Hepatocyte (in vitro differentiated cells): ENCODE measurements around the gene GATA2.

Experiments
- EZH2 ChIP-seq: fragments of 200-600 bp; sonication (generic); IDR thresholded peaks from 2 replicates; pipeline ENCODE4 v1.6.1; 2016; ENCODE audit warnings: antibody characterized with exemption, mild to moderate bottlenecking, borderline replicate concordance
- EZH2phosphoT487 ChIP-seq: fragments of 200-600 bp; sonication (generic); IDR thresholded peaks from one replicate; pipeline ENCODE4 v1.6.1; 2018; ENCODE audit warnings: antibody characterized with exemption, mild to moderate bottlenecking, low read depth, moderate library complexity; ENCODE audit not compliant: unreplicated experiment, severe bottlenecking
- TF ChIP-seq, protein P1 (sequence below): fragments of 200-600 bp; sonication (generic); IDR thresholded peaks from 2 replicates; pipeline ENCODE4 v1.5.1; 2016; ENCODE audit warnings: antibody characterized with exemption, mild to moderate bottlenecking; ENCODE audit not compliant: poor library complexity

GRCh38 chr3:128456776-128457715, 36.0 kb downstream of the GATA2 start:
- no peak for TF ChIP-seq EZH2phosphoT487
- TF ChIP-seq, protein P1, sequence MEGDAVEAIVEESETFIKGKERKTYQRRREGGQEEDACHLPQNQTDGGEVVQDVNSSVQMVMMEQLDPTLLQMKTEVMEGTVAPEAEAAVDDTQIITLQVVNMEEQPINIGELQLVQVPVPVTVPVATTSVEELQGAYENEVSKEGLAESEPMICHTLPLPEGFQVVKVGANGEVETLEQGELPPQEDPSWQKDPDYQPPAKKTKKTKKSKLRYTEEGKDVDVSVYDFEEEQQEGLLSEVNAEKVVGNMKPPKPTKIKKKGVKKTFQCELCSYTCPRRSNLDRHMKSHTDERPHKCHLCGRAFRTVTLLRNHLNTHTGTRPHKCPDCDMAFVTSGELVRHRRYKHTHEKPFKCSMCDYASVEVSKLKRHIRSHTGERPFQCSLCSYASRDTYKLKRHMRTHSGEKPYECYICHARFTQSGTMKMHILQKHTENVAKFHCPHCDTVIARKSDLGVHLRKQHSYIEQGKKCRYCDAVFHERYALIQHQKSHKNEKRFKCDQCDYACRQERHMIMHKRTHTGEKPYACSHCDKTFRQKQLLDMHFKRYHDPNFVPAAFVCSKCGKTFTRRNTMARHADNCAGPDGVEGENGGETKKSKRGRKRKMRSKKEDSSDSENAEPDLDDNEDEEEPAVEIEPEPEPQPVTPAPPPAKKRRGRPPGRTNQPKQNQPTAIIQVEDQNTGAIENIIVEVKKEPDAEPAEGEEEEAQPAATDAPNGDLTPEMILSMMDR, result no peak
- no peak for TF ChIP-seq EZH2
